Measurements from ENCODE around the gene GPR156.
"Not testable (repeated sequence)": the region's sequence is repeated elsewhere in the genome, so short reads cannot be mapped to it uniquely, and the experiment has no call there.

The GPR156 gene

GRCh38 chr3:120284747-120285507 lies at the start of gene GPR156:
GPR156 (minus strand) TSS chr3:120285222; CDS start chr3:120244098, 41,124 bp downstream.
- DNase-seq (ENCODE audit: low spot score): peak; percentile 64

GRCh38 chr3:120332646-120333045 lies 47.6 kb upstream of the GPR156 start:
- DNase-seq (ENCODE audit: low spot score): no peak

GRCh38 chr3:120331076-120331475 lies 46.1 kb upstream of the GPR156 start:
- no peak for DNase-seq (ENCODE audit: low spot score)

GRCh38 chr3:120326784-120327183 lies 41.8 kb upstream of the GPR156 start:
- no peak for DNase-seq (ENCODE audit: low spot score)

- DNase-seq (ENCODE audit: low spot score): peak; percentile 11
These were observed 39.2 kb upstream of the GPR156 start for GRCh38 chr3:120324190-120324589.

- not testable (repeated sequence) for DNase-seq (ENCODE audit: low spot score)
These were observed 38.7 kb upstream of the GPR156 start for GRCh38 chr3:120323761-120324160.

- DNase-seq (ENCODE audit: low spot score): no peak
These were observed 27.1 kb upstream of the GPR156 start for GRCh38 chr3:120311863-120312794.

GRCh38 chr3:120306519-120307455 lies 21.8 kb upstream of the GPR156 start:
- no peak for DNase-seq (ENCODE audit: low spot score)

- DNase-seq (ENCODE audit: low spot score): no peak
These were observed 19.6 kb upstream of the GPR156 start for GRCh38 chr3:120304616-120305015.

- no peak for DNase-seq (ENCODE audit: low spot score)
These were observed 17.3 kb upstream of the GPR156 start for GRCh38 chr3:120302361-120302760.

- DNase-seq (ENCODE audit: low spot score): no peak
These were observed 15.9 kb upstream of the GPR156 start for GRCh38 chr3:120300971-120301370.

GRCh38 chr3:120299403-120299802 lies 14.4 kb upstream of the GPR156 start:
- no peak for DNase-seq (ENCODE audit: low spot score)

GRCh38 chr3:120298996-120299395 lies 14.0 kb upstream of the GPR156 start:
- DNase-seq (ENCODE audit: low spot score): no peak

GRCh38 chr3:120291552-120291951 lies 6.5 kb upstream of the GPR156 start:
- not testable (repeated sequence) for DNase-seq (ENCODE audit: low spot score)

- DNase-seq (ENCODE audit: low spot score): no peak
These were observed 4.6 kb upstream of the GPR156 start for GRCh38 chr3:120289636-120290035.

- no peak for DNase-seq (ENCODE audit: low spot score)
These were observed 1.4 kb upstream of the GPR156 start for GRCh38 chr3:120286465-120286864.

- DNase-seq (ENCODE audit: low spot score): no peak
These were observed 453 bp upstream of the GPR156 start for GRCh38 chr3:120285508-120285841.

- DNase-seq (ENCODE audit: low spot score): no peak
These were observed 3.8 kb downstream of the GPR156 start for GRCh38 chr3:120281261-120281660.

GRCh38 chr3:120280566-120280965 lies 4.5 kb downstream of the GPR156 start:
- DNase-seq (ENCODE audit: low spot score): no peak

- DNase-seq (ENCODE audit: low spot score): no peak
These were observed 5.0 kb downstream of the GPR156 start for GRCh38 chr3:120280026-120280425.

- no peak for DNase-seq (ENCODE audit: low spot score)
These were observed 8.3 kb downstream of the GPR156 start for GRCh38 chr3:120276767-120277166.

GRCh38 chr3:120275618-120276017 lies 9.4 kb downstream of the GPR156 start:
- DNase-seq (ENCODE audit: low spot score): no peak

Data from AG08395 (cell line).